ENCODE data around the gene SAMD14. TPM values are rescaled to one million over a fixed set of nuclear protein-coding genes. Genes with fewer than 3 reads are reported as not detected.
"Not testable (repeated sequence)": the region's sequence is repeated elsewhere in the genome, so short reads cannot be mapped to it uniquely, and the experiment has no call there.

SAMD14 gene
- total and polyA plus RNA-seq, 3 experiments from 2014 or later, result 0.92 to 1.3 TPM; not detected in 1

- Histone ChIP-seq H3K4me1 (ENCODE audit: insufficient read depth, low read length) (no peaks in the 10 kb centered on the region), H3K27ac (ENCODE audit: low read depth, low read length) (no peak overlapping the region), H3K36me3 (ENCODE audit: insufficient read depth, low read length) (no peaks in the 10 kb centered on the region), H3K9me3 (ENCODE audit: low read length) (no peaks in the 10 kb centered on the region), H3K4me3 (ENCODE audit: low read length) (no peak overlapping the region), H3K27me3 (ENCODE audit: insufficient read depth, low read length, poor library complexity, severe bottlenecking) (no peaks in the 10 kb centered on the region)
- no peak overlapping the region for H3K4me3 Mint-ChIP-seq
- H3K27me3 Mint-ChIP-seq, result no peaks in the 10 kb centered on the region
- DNase-seq, result peak in 1 of 5 donors; percentile 26
- POLR2A ChIA-PET, result no interaction called here
- no peak overlapping the region for H3K27ac Mint-ChIP-seq
- no peaks in the 10 kb centered on the region for H3K9me3 Mint-ChIP-seq
- H3K36me3 Mint-ChIP-seq, result peaks cover 0 to 7% (median 5%) of the 10 kb centered on the region in 3 donors
- CTCF ChIA-PET, result interaction anchor here (0.7 kb wide), 1 partner anchor 506 kb away, joined by 3 read pairs; no protein-coding TSS in a partner anchor
- peaks cover 7 to 12% (median 9%) of the 10 kb centered on the region in 3 donors for H3K4me1 Mint-ChIP-seq
These were observed 67.4 kb downstream of the SAMD14 start for GRCh38 chr17:50062293-50063243.

- CTCF ChIA-PET, result interaction anchor here (0.7 kb wide), 1 partner anchor 505 kb away, joined by 3 read pairs; no protein-coding TSS in a partner anchor
- not testable (repeated sequence) for H3K27me3 ChIP-seq (ENCODE audit: insufficient read depth, low read length, poor library complexity, severe bottlenecking); H3K27ac Mint-ChIP-seq
These were observed 68.3 kb downstream of the SAMD14 start for GRCh38 chr17:50061713-50062045.

GRCh38 chr17:50060951-50061712, 68.8 kb downstream of the SAMD14 start:
- peaks cover 14 to 23% (median 20%) of the 10 kb centered on the region in 3 donors for H3K4me1 Mint-ChIP-seq
- Histone ChIP-seq H3K27me3 (ENCODE audit: insufficient read depth, low read length, poor library complexity, severe bottlenecking) (no peaks in the 10 kb centered on the region), H3K9me3 (ENCODE audit: low read length) (no peaks in the 10 kb centered on the region), H3K4me3 (ENCODE audit: low read length) (no peak overlapping the region), H3K27ac (ENCODE audit: low read depth, low read length) (no peak overlapping the region), H3K36me3 (ENCODE audit: insufficient read depth, low read length) (no peaks in the 10 kb centered on the region), H3K4me1 (ENCODE audit: insufficient read depth, low read length) (peaks cover 10% of the 10 kb centered on the region)
- peak overlapping the region in 1 of 7 donors; percentile 37 for H3K4me3 Mint-ChIP-seq
- POLR2A ChIA-PET, result no interaction called here
- H3K27me3 Mint-ChIP-seq, result no peaks in the 10 kb centered on the region
- H3K36me3 Mint-ChIP-seq, result peaks cover 0 to 9% (median 7%) of the 10 kb centered on the region in 3 donors
- H3K9me3 Mint-ChIP-seq, result no peaks in the 10 kb centered on the region
- CTCF ChIA-PET, result no interaction called here
- peak in 1 of 5 donors; percentile 9 for DNase-seq
- no peak overlapping the region for H3K27ac Mint-ChIP-seq

More at GRCh38 chr17:50061713-50062045, 68.3 kb downstream of the SAMD14 start:
- H3K4me3 Mint-ChIP-seq; H3K9me3 ChIP-seq (ENCODE audit: low read length); H3K9me3 Mint-ChIP-seq; H3K36me3 ChIP-seq (ENCODE audit: insufficient read depth, low read length); POLR2A ChIA-PET; H3K27me3 Mint-ChIP-seq; H3K27ac ChIP-seq (ENCODE audit: low read depth, low read length); H3K4me3 ChIP-seq (ENCODE audit: low read length); H3K36me3 Mint-ChIP-seq; H3K4me1 ChIP-seq (ENCODE audit: insufficient read depth, low read length): not testable (repeated sequence)
- H3K4me1 Mint-ChIP-seq, result peaks cover 11 to 19% (median 18%) of the 10 kb centered on the region in 3 donors
- DNase-seq, result peak in 1 of 5 donors; percentile 8

Other genes starting within 250 kb of the SAMD14 start
- gene DLX4, start 161.0 kb downstream of the SAMD14 start, total RNA-seq, result under 1 TPM; 0.58 to 0.88 TPM
- gene DLX4, start 161.0 kb downstream of the SAMD14 start, polyA plus RNA-seq, result not detected
- under 1 TPM in 1 of 2 experiments, not detected in 1; 0.15 TPM for gene DLX3, start 134.9 kb downstream of the SAMD14 start, total RNA-seq
- not detected for gene DLX3, start 134.9 kb downstream of the SAMD14 start, polyA plus RNA-seq
- 10 to 100 TPM; 11.8 to 12.5 TPM for gene ITGA3, start 74.0 kb downstream of the SAMD14 start, total RNA-seq
- gene ITGA3, start 74.0 kb downstream of the SAMD14 start, polyA plus RNA-seq, result 2.7 TPM
- gene PDK2, start 34.8 kb downstream of the SAMD14 start, total RNA-seq, result 10 to 100 TPM; 19.5 to 22.4 TPM
- gene PDK2, start 34.8 kb downstream of the SAMD14 start, polyA plus RNA-seq, result 41.2 TPM
- 10 to 100 TPM; 86.9 to 89.0 TPM for gene PPP1R9B, start 20.5 kb upstream of the SAMD14 start, total RNA-seq
- 1.7 TPM for gene PPP1R9B, start 20.5 kb upstream of the SAMD14 start, polyA plus RNA-seq
- under 1 TPM in 1 of 2 experiments, not detected in 1; 0.31 TPM for gene SGCA, start 35.8 kb upstream of the SAMD14 start, total RNA-seq
- not detected for gene SGCA, start 35.8 kb upstream of the SAMD14 start, polyA plus RNA-seq
- gene COL1A1, start 71.5 kb upstream of the SAMD14 start, total RNA-seq, result under 1 TPM; 0.39 to 0.42 TPM
- gene COL1A1, start 71.5 kb upstream of the SAMD14 start, polyA plus RNA-seq, result not detected
- not detected for gene TMEM92, start 144.3 kb upstream of the SAMD14 start, total RNA-seq
- not detected for gene TMEM92, start 144.3 kb upstream of the SAMD14 start, polyA plus RNA-seq
- 10 to 100 TPM; 31.8 to 32.6 TPM for gene XYLT2, start 216.0 kb upstream of the SAMD14 start, total RNA-seq
- 17.8 TPM for gene XYLT2, start 216.0 kb upstream of the SAMD14 start, polyA plus RNA-seq
- gene MRPL27, start 243.0 kb upstream of the SAMD14 start, total RNA-seq, result 10 to 100 TPM; 87.2 to 88.8 TPM
- gene MRPL27, start 243.0 kb upstream of the SAMD14 start, polyA plus RNA-seq, result 49.2 TPM
- 10 to 100 TPM; 23.6 to 24.8 TPM for gene EME1, start 243.1 kb upstream of the SAMD14 start, total RNA-seq
- 0.43 TPM for gene EME1, start 243.1 kb upstream of the SAMD14 start, polyA plus RNA-seq